CD4-positive, alpha-beta T cell (primary cell): ENCODE measurements around the gene FOXO3. TPM values are rescaled to one million over a fixed set of nuclear protein-coding genes. Genes with fewer than 3 reads are reported as not detected.

Source experiments
- ATAC-seq: fragments of 200-7000 bp; cut with Tn5 transposase; one replicate; pipeline ENCODE4 v1.10.0; 2022; ENCODE audit warnings: mild to moderate bottlenecking; ENCODE audit not compliant: poor library complexity
- CTCF ChIA-PET: fragments of 350-600 bp; sonication (Branson Sonifier 250); formaldehyde crosslinking; loops from one replicate; lab custom pipeline; 2021; ENCODE audit warnings: antibody characterized with exemption, inconsistent platforms; lab: Charles Lee
- POLR2A ChIA-PET: fragments of 350-600 bp; sonication (Branson Sonifier 250); formaldehyde crosslinking; loops from one replicate; lab custom pipeline; 2021; ENCODE audit warnings: antibody characterized with exemption, inconsistent platforms; lab: Charles Lee
- DNase-seq, 14 experiments: peaks; one replicate each; pipeline ENCODE4 v3.0.0-alpha.2; 2013 to 2020; ENCODE audit warnings: mixed read lengths in 2 of 14
- H3K27ac ChIP-seq, 2 donors: one replicate each; pipeline versions ENCODE4 v1.5.1 to v1.7.0; 2013; ENCODE audit warnings: low read length in 2 of 2, low read depth in 1 of 2, mild to moderate bottlenecking in 1 of 2
- H3K27me3 ChIP-seq, 2 experiments: 1 replicate in 1 of 2; 2 replicates in 1 of 2; pipeline versions ENCODE4 v1.6.1 to v1.7.0; 2013; ENCODE audit warnings: low read length in 2 of 2, control low read depth in 1 of 2, mild to moderate bottlenecking in 1 of 2, moderate library complexity in 1 of 2; ENCODE audit not compliant: insufficient read depth in 2 of 2, control insufficient read depth in 1 of 2
- H3K36me3 ChIP-seq: one replicate; pipeline ENCODE4 v1.6.1; 2013; ENCODE audit warnings: low read length, control low read depth; ENCODE audit not compliant: insufficient read depth
- H3K4me1 ChIP-seq: one replicate; pipeline ENCODE4 v1.6.1; 2013; ENCODE audit warnings: low read length, control low read depth; ENCODE audit not compliant: insufficient read depth
- H3K4me3 ChIP-seq: one replicate; pipeline ENCODE4 v1.5.1; 2013; ENCODE audit warnings: mild to moderate bottlenecking, low read length, moderate library complexity
- H3K9me3 ChIP-seq, 2 experiments: 1 replicate in 1 of 2; 2 replicates in 1 of 2; pipeline versions ENCODE4 v1.6.1 to v1.7.0; 2013; ENCODE audit warnings: low read length in 2 of 2, mild to moderate bottlenecking in 2 of 2, control low read depth in 1 of 2, moderate library complexity in 1 of 2; ENCODE audit not compliant: control insufficient read depth in 1 of 2, insufficient read depth in 1 of 2
- H3K27ac Mint-ChIP-seq: one replicate; pipeline ENCODE4 v1.8.0; 2020; ENCODE audit warnings: mixed read lengths
- H3K27me3 Mint-ChIP-seq: one replicate; pipeline ENCODE4 v1.8.0; 2021; ENCODE audit warnings: mixed read lengths
- H3K36me3 Mint-ChIP-seq: one replicate; pipeline ENCODE4 v1.8.0; 2021; ENCODE audit warnings: low read depth, mixed read lengths
- H3K4me1 Mint-ChIP-seq: one replicate; pipeline ENCODE4 v1.8.0; 2021; ENCODE audit warnings: low read depth, mixed read lengths
- H3K4me3 Mint-ChIP-seq: one replicate; pipeline ENCODE4 v1.8.0; 2020; ENCODE audit warnings: mild to moderate bottlenecking, mixed read lengths
- H3K9me3 Mint-ChIP-seq: one replicate; pipeline ENCODE4 v1.8.0; 2020; ENCODE audit warnings: mixed read lengths
- CTCF ChIP-seq: fragments of 200-600 bp; IDR thresholded peaks from one replicate; pipeline ENCODE4 v1.8.0; 2022; ENCODE audit warnings: antibody characterized with exemption, mild to moderate bottlenecking
- intact Hi-C, 2 experiments: fragments of 100-400 bp; cut with DNase I in 1 of 2; cut with micrococcal nuclease in 1 of 2; formaldehyde crosslinking; loops; one replicate each; pipeline versions ENCODE4 v1.15.1 to v1.9.0; 2023 to 2025; cut with DNase I, micrococcal nuclease
- total RNA-seq, 174 experiments: library from RNA in 2 of 174; stranded (reverse) in 2 of 174; gene quantifications; one replicate each; pipeline ENCODE4 v1.2.3 and lab custom pipeline; 2021 to 2026

FOXO3 gene
- total RNA-seq, 2 experiments from 2014 or later: 24.3 to 25.3 TPM

DNA sequence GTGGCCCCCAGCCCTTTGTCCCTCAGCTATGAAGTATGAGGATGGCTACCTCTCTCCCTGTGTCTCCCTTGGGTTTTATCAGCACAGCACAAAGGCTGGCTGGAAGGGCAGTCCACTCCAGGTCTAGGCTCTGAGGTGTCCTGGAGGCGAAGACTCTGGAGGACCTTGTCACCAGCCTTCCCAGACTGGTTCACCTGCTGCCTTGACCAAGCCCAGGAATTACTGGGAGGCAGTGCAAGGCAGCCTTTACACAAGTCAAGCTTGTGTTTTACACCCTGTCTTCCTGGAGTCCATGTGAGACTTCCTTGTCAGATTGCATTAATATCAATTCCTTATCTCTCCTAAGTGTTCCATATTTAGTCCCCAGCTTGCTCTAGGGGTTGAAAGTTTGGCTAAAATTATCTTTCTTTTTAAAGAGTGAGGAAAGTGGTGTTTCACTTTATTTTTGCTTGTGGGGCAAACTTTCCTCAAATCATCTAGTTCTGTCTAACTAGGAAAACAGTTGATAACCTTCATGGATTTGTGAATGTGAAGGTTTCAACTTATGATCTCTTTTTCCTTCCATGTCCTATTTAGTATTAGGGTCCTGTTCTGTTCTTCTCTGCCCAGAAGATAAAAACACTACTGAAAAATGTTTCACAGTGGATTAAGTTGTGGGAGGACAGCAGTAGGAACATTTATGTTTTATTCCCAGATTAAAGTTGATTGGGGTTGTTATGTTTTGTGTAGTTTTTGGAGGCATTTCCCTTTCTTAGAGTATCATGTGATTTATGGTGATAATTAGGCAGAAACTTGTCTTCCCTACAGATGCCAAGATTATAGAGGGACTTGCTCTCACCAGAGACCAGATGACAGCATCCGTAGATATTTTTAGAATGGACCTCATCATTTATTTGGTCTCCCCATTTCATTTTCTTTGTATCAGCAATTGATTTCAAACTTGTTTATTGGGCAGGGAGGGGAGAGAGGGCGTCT lies 114.8 kb downstream of the FOXO3 start:
- Mint-ChIP-seq H3K27ac (no peak overlapping the region), H3K4me1 (peaks cover 34% of the 10 kb centered on the region), H3K36me3 (peaks cover 21% of the 10 kb centered on the region), H3K9me3 (no peaks in the 10 kb centered on the region), H3K4me3 (no peak overlapping the region), H3K27me3 (no peaks in the 10 kb centered on the region)
- peaks cover 14% of the 10 kb centered on the region for H3K36me3 ChIP-seq
- peaks cover 20% of the 10 kb centered on the region for H3K4me1 ChIP-seq
- POLR2A ChIA-PET: no interaction called here
- CTCF ChIA-PET: no interaction called here
- intact Hi-C loops: loop anchor here in 1 of 2 experiments (5.0 kb wide), 1 partner anchor 113 kb away; the partner anchor contains the start of gene FOXO3
- H3K27me3 ChIP-seq: no peaks in the 10 kb centered on the region
- DNase-seq: no peak
- no peak for TF ChIP-seq CTCF
- H3K4me3 ChIP-seq: no peak overlapping the region
- H3K9me3 ChIP-seq: no peaks in the 10 kb centered on the region
- H3K27ac ChIP-seq: no peak overlapping the region
- no peak for ATAC-seq

DNA sequence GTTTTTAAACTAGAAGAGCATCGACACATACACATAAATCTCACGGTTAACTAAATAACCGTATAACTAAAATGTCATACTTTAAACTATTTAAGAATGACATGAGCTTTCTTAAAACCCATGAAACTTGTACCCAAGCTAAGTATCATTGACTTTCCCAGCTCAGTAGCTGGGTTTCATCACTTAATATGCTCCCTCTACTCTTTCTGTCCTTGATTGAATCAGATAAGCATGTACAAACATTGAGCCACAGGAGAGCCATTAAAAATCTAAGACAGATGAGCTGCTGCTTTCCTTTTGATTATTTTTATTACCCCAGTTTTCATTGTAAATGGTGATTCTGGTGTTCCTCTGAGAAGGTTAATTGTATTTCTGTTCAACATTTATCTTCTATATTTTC lies 115.8 kb downstream of the FOXO3 start:
- intact Hi-C loops: loop anchor here in 1 of 2 experiments (5.0 kb wide), 1 partner anchor 114 kb away; the partner anchor contains the start of gene FOXO3
- no peak for TF ChIP-seq CTCF
- H3K4me3 Mint-ChIP-seq: no peak overlapping the region
- H3K27ac Mint-ChIP-seq: no peak overlapping the region
- H3K36me3 Mint-ChIP-seq: peaks cover 27% of the 10 kb centered on the region
- ChIA-PET POLR2A (no interaction called here), CTCF (no interaction called here)
- peaks cover 28% of the 10 kb centered on the region for H3K4me1 Mint-ChIP-seq
- H3K36me3 ChIP-seq: peaks cover 14% of the 10 kb centered on the region
- H3K27ac ChIP-seq: no peak overlapping the region
- H3K27me3 ChIP-seq: no peaks in the 10 kb centered on the region
- H3K9me3 ChIP-seq: no peaks in the 10 kb centered on the region
- peaks cover 12% of the 10 kb centered on the region for H3K4me1 ChIP-seq
- ATAC-seq (no peak), DNase-seq (no peak)
- no peaks in the 10 kb centered on the region for H3K9me3 Mint-ChIP-seq
- H3K4me3 ChIP-seq: no peak overlapping the region
- H3K27me3 Mint-ChIP-seq: no peaks in the 10 kb centered on the region

DNA sequence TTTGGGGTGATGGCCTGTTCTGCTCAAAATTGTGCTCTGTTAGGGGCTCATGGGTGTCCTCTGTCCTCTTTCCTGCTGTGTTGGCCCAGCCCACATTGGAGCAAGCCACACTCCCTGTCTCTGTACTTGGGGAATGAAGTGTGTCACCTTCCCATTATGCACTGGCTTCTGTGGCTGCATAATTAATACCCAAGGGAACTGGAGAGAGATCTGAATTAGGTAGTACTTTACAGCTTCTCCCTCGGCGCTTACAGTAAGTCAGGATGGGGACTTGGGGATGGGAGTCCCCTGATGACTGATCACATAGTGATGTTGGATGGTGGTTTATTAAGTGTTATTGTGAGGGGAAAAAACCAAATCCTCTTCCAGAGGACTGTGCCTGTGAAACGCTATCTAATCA lies 116.6 kb downstream of the FOXO3 start:
- no peak for ATAC-seq
- intact Hi-C loops: loop anchor here in 1 of 2 experiments (5.0 kb wide), 1 partner anchor 115 kb away; the partner anchor contains the start of gene FOXO3

More for the DNA sequence above, 116.6 kb downstream of the FOXO3 start:
- Histone ChIP-seq H3K4me3 (no peak overlapping the region), H3K27ac (no peak overlapping the region), H3K36me3 (peaks cover 14% of the 10 kb centered on the region), H3K27me3 (no peaks in the 10 kb centered on the region), H3K4me1 (peaks cover 6% of the 10 kb centered on the region), H3K9me3 (no peaks in the 10 kb centered on the region)
- Mint-ChIP-seq H3K4me1 (peaks cover 28% of the 10 kb centered on the region), H3K9me3 (no peaks in the 10 kb centered on the region), H3K27me3 (no peaks in the 10 kb centered on the region), H3K27ac (no peak overlapping the region), H3K4me3 (no peak overlapping the region), H3K36me3 (peaks cover 27% of the 10 kb centered on the region)
- no peak for DNase-seq
- CTCF ChIA-PET: no interaction called here
- POLR2A ChIA-PET: no interaction called here
- TF ChIP-seq CTCF: no peak
